ENCODE measurements around the gene GLS2.
"Not testable (repeated sequence)": the region's sequence is repeated elsewhere in the genome, so short reads cannot be mapped to it uniquely, and the experiment has no call there.

GRCh38 chr12:56514014-56514318 lies 26.0 kb upstream of the GLS2 start:
- TF ChIP-seq, protein P1, sequence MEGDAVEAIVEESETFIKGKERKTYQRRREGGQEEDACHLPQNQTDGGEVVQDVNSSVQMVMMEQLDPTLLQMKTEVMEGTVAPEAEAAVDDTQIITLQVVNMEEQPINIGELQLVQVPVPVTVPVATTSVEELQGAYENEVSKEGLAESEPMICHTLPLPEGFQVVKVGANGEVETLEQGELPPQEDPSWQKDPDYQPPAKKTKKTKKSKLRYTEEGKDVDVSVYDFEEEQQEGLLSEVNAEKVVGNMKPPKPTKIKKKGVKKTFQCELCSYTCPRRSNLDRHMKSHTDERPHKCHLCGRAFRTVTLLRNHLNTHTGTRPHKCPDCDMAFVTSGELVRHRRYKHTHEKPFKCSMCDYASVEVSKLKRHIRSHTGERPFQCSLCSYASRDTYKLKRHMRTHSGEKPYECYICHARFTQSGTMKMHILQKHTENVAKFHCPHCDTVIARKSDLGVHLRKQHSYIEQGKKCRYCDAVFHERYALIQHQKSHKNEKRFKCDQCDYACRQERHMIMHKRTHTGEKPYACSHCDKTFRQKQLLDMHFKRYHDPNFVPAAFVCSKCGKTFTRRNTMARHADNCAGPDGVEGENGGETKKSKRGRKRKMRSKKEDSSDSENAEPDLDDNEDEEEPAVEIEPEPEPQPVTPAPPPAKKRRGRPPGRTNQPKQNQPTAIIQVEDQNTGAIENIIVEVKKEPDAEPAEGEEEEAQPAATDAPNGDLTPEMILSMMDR (IDR thresholded peaks at IDR 0.05; ENCODE audit: borderline replicate concordance, extremely low read depth, low read length, poor library complexity, severe bottlenecking): not testable (repeated sequence)
- TF ChIP-seq EZH2 (IDR thresholded peaks at IDR 0.05; ENCODE audit: borderline replicate concordance, low read depth, low read length, severe bottlenecking): not testable (repeated sequence)
